Endothelial cell of hepatic sinusoid (primary cell): ENCODE measurements around the gene LHB.
"Not testable (repeated sequence)": the region's sequence is repeated elsewhere in the genome, so short reads cannot be mapped to it uniquely, and the experiment has no call there.

ENCODE experiments used
- in situ Hi-C: cut with HindIII; loops from 2 replicates; pipeline ENCODE4 v1.10.0; 2017; ENCODE audit warnings: low sequenced_read_pairs

The LHB gene

GRCh38 chr19:49038557-49039276 lies 21.8 kb upstream of the LHB start:
- in situ Hi-C loops, result not testable (repeated sequence)

GRCh38 chr19:49038111-49038510 lies 21.2 kb upstream of the LHB start:
- in situ Hi-C loops, result not testable (repeated sequence)

GRCh38 chr19:49036815-49037214 lies 19.9 kb upstream of the LHB start, which contains the start of gene CGB1:
CGB1 (minus strand) TSS chr19:49036895; CDS start chr19:49036711, 184 bp downstream.
- in situ Hi-C loops, result not testable (repeated sequence)

- in situ Hi-C loops, result not testable (repeated sequence)
Observed at GRCh38 chr19:49031642-49032301, 14.9 kb upstream of the LHB start, which contains the start of gene CGB2. CGB2 (plus strand) TSS chr19:49031890; CDS start chr19:49032096, 206 bp downstream.

- in situ Hi-C loops, result not testable (repeated sequence)
Observed at GRCh38 chr19:49030323-49030722, 13.4 kb upstream of the LHB start.

GRCh38 chr19:49029749-49030148 lies 12.9 kb upstream of the LHB start:
- in situ Hi-C loops, result not testable (repeated sequence)

GRCh38 chr19:49028686-49029085 lies 11.8 kb upstream of the LHB start:
- in situ Hi-C loops, result not testable (repeated sequence)

- in situ Hi-C loops, result not testable (repeated sequence)
Observed at GRCh38 chr19:49025599-49025998, 8.7 kb upstream of the LHB start.

GRCh38 chr19:49025088-49025487 lies 8.2 kb upstream of the LHB start:
- in situ Hi-C loops, result not testable (repeated sequence)

GRCh38 chr19:49024233-49024632 lies 7.3 kb upstream of the LHB start, which contains the start of gene CGB3:
CGB3 (minus strand) TSS chr19:49024333; CDS start chr19:49023971, 362 bp downstream.
- in situ Hi-C loops, result not testable (repeated sequence)

- in situ Hi-C loops, result no loop called here
Observed at GRCh38 chr19:49022116-49022515, 5.2 kb upstream of the LHB start.

GRCh38 chr19:49020931-49021895 lies 4.3 kb upstream of the LHB start:
- in situ Hi-C loops, result no loop called here

- in situ Hi-C loops, result no loop called here
Observed at GRCh38 chr19:49020342-49020741, 3.5 kb upstream of the LHB start.

GRCh38 chr19:49019242-49019932 lies 2.5 kb upstream of the LHB start:
- in situ Hi-C loops, result no loop called here

GRCh38 chr19:49018388-49019241 lies 1.7 kb upstream of the LHB start:
- in situ Hi-C loops, result not testable (repeated sequence)

- in situ Hi-C loops, result no loop called here
Observed at GRCh38 chr19:49017666-49018351, 918 bp upstream of the LHB start.

- in situ Hi-C loops, result no loop called here
Observed at GRCh38 chr19:49016067-49016839, 638 bp downstream of the LHB start.

GRCh38 chr19:49014870-49015255 lies 2.0 kb downstream of the LHB start:
- in situ Hi-C loops, result no loop called here
